Mesodermal cell (in vitro differentiated cells): ENCODE data around the gene PPIG.
"Not testable (repeated sequence)": the region's sequence is repeated elsewhere in the genome, so short reads cannot be mapped to it uniquely, and the experiment has no call there.

Experiments used
- H3K27ac ChIP-seq: 2 replicates; pipeline ENCODE4 v1.7.0; 2013; ENCODE audit warnings: mild to moderate bottlenecking, low read depth, low read length, moderate library complexity; ENCODE audit not compliant: severe bottlenecking
- H3K36me3 ChIP-seq: 2 replicates; pipeline ENCODE4 v1.7.1; 2013; ENCODE audit warnings: mild to moderate bottlenecking, low read length, moderate library complexity; ENCODE audit not compliant: control insufficient read depth, insufficient read depth
- H3K4me1 ChIP-seq: one replicate; pipeline ENCODE4 v1.7.1; 2013; ENCODE audit warnings: mild to moderate bottlenecking, low read length; ENCODE audit not compliant: insufficient read depth, control insufficient read depth, poor library complexity, severe bottlenecking
- H3K4me3 ChIP-seq: 2 replicates; pipeline ENCODE4 v1.7.0; 2013; ENCODE audit warnings: low read length, control low read depth, mild to moderate bottlenecking; ENCODE audit not compliant: insufficient read depth, poor library complexity, severe bottlenecking; ENCODE audit errors: extremely low read depth
- H3K9me3 ChIP-seq: 2 replicates; pipeline ENCODE4 v1.7.1; 2013; ENCODE audit warnings: mild to moderate bottlenecking, low read length, moderate library complexity; ENCODE audit not compliant: control insufficient read depth
- WGBS, 2 experiments: methylation state at CpG; one replicate each; pipeline ENCODE4 v1.1.5; 2013; ENCODE audit warnings: missing lambda C conversion rate in 2 of 2; ENCODE audit not compliant: insufficient coverage in 2 of 2; 5-methylcytosine and 5-hydroxymethylcytosine counted together

Gene PPIG

DNA sequence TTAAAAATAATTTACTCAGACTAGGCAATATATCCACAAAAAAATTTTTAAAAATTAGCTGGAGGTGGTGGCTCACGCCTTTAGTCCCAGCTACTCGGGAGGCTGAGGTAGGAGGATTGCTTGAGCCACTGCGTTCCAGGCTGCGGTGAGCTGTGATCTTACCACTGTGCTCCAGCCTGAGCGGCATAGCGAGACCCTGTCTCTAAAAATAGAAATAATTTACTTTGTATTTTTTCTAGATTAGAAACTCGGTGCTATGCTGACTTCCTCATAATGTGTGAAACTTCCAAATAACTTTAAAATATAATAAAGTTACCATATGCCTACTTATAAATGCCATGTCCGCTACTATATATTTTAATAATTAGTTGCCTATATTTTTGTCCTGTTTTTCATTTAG, 6.7 kb downstream of the PPIG start:
- Histone ChIP-seq H3K4me3 (no peak overlapping the region), H3K36me3 (peaks cover 12% of the 10 kb centered on the region), H3K4me1 (no peaks in the 10 kb centered on the region), H3K27ac (no peak overlapping the region), H3K9me3 (no peaks in the 10 kb centered on the region)
- 100% methylated on average over 2 to 4 of the region's 8 CpGs for WGBS, 2 experiments

DNA sequence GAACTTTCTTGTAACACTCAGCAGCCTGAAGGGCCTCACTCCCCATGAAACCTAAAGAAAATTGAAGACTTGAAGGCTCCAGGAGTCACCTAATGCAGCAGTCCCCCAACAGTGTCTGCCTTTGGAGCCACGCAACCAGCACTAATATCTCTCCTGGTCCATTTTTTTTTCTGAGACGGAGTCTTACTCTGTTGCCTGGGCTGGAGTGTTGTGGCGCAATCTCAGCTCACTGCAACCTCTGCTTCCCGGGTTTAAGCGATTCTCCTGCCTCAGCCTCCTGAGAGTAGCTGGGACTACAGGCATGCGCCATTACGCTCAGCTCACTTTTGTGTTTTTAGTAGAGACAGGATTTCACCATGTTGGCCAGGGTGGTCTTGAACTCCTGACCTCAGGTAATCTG, 12.4 kb downstream of the PPIG start:
- H3K4me3 ChIP-seq, H3K9me3 ChIP-seq, H3K27ac ChIP-seq, H3K36me3 ChIP-seq, H3K4me1 ChIP-seq: not testable (repeated sequence)
- 92 to 100% methylated on average over 6 of the region's 7 CpGs for WGBS, 2 experiments

- Histone ChIP-seq H3K4me3 (no peak overlapping the region), H3K4me1 (no peaks in the 10 kb centered on the region), H3K9me3 (no peaks in the 10 kb centered on the region), H3K27ac (no peak overlapping the region), H3K36me3 (peaks cover 10% of the 10 kb centered on the region)
- WGBS, 2 experiments: no CpG with 5 or more reads among the region's 2 CpGs
These were observed 14.8 kb downstream of the PPIG start for GRCh38 chr2:169598982-169599381.

DNA sequence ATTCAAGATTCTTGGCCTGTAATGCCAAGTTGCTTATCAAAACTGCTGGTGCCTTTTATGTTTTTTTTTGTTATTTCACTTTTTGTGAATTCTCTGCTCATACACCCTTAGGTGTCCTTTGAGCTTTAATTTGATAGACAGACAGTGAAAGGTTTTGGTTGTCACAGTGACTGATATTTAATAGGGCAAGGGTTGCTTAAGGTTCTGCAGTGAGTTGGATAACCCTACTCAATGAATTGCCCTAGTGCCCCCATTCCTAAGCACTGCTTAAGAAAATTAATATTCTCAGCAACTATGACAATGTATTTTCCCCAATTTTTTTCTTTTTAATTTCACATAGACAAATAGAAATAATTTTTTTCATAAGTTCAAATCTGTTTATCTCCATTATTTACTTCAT, 15.4 kb downstream of the PPIG start:
- H3K4me1 ChIP-seq: no peaks in the 10 kb centered on the region
- H3K27ac ChIP-seq: no peak overlapping the region
- H3K36me3 ChIP-seq: peaks cover 15% of the 10 kb centered on the region
- no peak overlapping the region for H3K4me3 ChIP-seq
- H3K9me3 ChIP-seq: no peaks in the 10 kb centered on the region

- Histone ChIP-seq H3K36me3 (peaks cover 83% of the 10 kb centered on the region), H3K9me3 (peaks cover 4% of the 10 kb centered on the region), H3K27ac (no peak overlapping the region), H3K4me1 (no peaks in the 10 kb centered on the region), H3K4me3 (no peak overlapping the region)
- WGBS, 2 experiments: 100% methylated on average over 1 of the region's 2 CpGs
These were observed 25.1 kb downstream of the PPIG start for GRCh38 chr2:169609264-169609663.

GRCh38 chr2:169613876-169614275, 29.7 kb downstream of the PPIG start:
- Histone ChIP-seq H3K9me3 (peaks cover 4% of the 10 kb centered on the region), H3K27ac (no peak overlapping the region), H3K36me3 (peaks cover 73% of the 10 kb centered on the region), H3K4me1 (no peaks in the 10 kb centered on the region), H3K4me3 (no peak overlapping the region)
- WGBS, 2 experiments: 100% methylated on average over 1 of the region's 2 CpGs; no CpG with 5 or more reads in 1 of the 2 experiments

- H3K9me3 ChIP-seq, H3K4me1 ChIP-seq, H3K27ac ChIP-seq, H3K4me3 ChIP-seq: not testable (repeated sequence)
- H3K36me3 ChIP-seq: peaks cover 59% of the 10 kb centered on the region
- 100% methylated on average over 1 of the region's 1 CpG; no CpG with 5 or more reads in 1 of the 2 experiments for WGBS, 2 experiments
These were observed 31.8 kb downstream of the PPIG start for GRCh38 chr2:169615982-169616381.

DNA sequence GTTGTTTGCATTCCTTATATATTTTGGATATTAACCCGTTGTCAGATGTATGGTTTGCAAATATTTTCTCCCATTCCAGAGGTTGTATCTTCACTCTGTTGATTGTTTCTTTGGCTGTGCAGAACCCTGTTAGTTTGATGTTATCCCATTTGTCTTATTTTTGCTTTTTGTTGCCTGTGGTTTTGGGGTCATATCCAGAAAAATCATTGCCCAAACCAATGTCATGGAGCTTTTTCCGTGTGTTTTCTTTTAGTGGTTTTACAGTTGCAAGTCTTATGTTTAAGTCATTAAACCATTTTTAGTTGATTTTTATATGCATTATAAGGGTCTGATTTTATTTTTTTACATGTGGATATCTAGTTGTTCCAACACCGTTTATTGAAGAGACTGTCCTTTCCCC, 35.8 kb downstream of the PPIG start:
- no peak overlapping the region for H3K4me3 ChIP-seq
- no peaks in the 10 kb centered on the region for H3K9me3 ChIP-seq
- no peak overlapping the region for H3K27ac ChIP-seq
- no peaks in the 10 kb centered on the region for H3K4me1 ChIP-seq
- no CpG with 5 or more reads among the region's 3 CpGs for WGBS, 2 experiments
- peaks cover 56% of the 10 kb centered on the region for H3K36me3 ChIP-seq

DNA sequence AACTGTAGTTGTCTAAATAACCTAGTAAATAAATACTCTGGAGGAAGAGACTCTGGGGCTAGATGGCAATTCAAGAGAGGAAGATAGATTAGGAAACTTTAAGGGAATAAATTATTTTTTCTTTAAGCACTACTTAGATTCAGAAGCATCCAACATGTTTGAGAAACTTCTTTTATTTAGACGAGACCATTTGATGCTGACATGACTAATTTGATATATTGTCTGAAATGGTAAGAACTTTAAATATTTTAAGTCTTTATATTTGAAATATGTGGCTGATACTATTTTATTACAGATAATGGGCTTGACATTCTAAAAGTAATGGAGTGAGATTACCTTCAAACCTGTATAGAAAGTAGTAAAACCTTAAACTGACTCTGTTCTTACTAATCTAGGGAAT, 36.4 kb downstream of the PPIG start:
- Histone ChIP-seq H3K27ac (no peak overlapping the region), H3K36me3 (peaks cover 50% of the 10 kb centered on the region), H3K9me3 (no peaks in the 10 kb centered on the region), H3K4me3 (no peak overlapping the region), H3K4me1 (no peaks in the 10 kb centered on the region)
- WGBS, 2 experiments: no CpG with 5 or more reads among the region's 1 CpG

DNA sequence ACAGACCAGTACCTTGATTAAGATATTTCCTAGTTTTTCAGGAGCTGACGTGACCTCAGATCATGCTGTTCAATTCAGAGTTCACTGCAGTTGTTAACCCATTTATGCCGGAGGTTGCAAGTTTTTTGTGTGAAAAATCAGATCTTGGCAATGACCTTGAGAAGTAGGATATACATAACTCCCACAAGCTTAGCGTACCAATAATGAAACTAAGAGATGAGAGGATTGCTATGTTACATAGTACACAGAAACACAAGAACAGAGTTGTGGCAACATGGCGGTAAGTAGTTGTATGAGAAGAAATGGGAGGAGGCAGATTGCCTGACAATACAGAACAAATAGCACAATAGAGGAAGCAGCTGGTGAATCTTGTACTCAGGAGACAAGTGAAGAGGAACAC, 39.1 kb downstream of the PPIG start:
- no peak overlapping the region for H3K27ac ChIP-seq
- 93 to 100% methylated on average over 2 to 3 of the region's 4 CpGs for WGBS, 2 experiments
- peaks cover 56% of the 10 kb centered on the region for H3K36me3 ChIP-seq

GRCh38 chr2:169625781-169626180, 41.6 kb downstream of the PPIG start:
- Histone ChIP-seq H3K27ac (no peak overlapping the region), H3K4me3 (no peak overlapping the region), H3K4me1 (no peaks in the 10 kb centered on the region), H3K36me3 (peaks cover 57% of the 10 kb centered on the region), H3K9me3 (no peaks in the 10 kb centered on the region)
- 94 to 96% methylated on average over 2 of the region's 3 CpGs for WGBS, 2 experiments

More for the DNA sequence above, 39.1 kb downstream of the PPIG start:
- Histone ChIP-seq H3K4me3 (no peak overlapping the region), H3K9me3 (no peaks in the 10 kb centered on the region), H3K4me1 (no peaks in the 10 kb centered on the region)
